ENCODE results near the gene SOST.

The SOST gene

DNA sequence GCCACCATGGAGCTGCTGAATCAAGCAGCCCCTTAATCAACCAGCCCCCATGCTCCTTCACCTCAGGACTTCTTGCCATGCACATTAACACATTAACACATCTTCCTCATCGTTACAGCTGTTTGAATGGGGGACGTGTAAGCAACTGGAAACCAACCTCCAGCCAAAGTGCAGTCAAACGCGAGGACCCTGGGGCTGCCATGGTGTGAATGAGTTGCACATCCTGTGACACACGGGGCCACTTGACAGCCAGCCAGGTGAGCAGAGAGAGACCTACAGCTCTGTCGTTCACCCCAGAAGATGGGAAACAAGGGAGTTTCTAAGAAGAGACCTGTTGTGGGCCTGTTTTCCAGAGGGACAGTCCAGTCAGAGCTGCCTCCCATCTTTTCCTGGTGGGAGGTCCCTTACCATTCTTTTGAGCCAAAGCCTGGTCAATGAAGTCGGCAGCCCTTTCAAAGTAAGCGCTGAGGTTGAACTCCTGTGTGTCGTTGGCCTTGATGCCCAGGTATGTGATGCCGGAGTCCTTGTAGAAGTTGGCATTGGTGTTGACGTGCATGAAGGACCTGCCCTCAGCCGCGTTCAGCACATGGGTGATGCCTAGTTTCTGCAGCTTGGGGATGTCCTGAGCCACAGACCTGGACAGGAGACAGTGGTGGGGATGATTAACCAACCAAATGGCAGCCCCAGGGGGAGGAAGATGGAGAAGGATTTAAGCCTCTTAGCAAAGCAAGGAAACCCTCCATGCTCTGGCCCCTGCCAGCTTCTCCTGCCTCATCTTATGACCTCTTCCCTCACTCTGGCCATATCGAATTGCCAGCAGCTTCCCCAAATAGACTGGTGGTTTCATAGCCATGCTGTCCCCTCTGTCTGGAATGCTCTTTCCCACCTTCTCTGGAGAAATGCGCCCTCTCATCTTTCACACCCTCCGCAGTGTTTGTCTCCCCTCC, 16.0 kb upstream of the SOST start:
- no peak for DNase-seq (ENCODE audit: low read depth in 2 of 2)

DNA sequence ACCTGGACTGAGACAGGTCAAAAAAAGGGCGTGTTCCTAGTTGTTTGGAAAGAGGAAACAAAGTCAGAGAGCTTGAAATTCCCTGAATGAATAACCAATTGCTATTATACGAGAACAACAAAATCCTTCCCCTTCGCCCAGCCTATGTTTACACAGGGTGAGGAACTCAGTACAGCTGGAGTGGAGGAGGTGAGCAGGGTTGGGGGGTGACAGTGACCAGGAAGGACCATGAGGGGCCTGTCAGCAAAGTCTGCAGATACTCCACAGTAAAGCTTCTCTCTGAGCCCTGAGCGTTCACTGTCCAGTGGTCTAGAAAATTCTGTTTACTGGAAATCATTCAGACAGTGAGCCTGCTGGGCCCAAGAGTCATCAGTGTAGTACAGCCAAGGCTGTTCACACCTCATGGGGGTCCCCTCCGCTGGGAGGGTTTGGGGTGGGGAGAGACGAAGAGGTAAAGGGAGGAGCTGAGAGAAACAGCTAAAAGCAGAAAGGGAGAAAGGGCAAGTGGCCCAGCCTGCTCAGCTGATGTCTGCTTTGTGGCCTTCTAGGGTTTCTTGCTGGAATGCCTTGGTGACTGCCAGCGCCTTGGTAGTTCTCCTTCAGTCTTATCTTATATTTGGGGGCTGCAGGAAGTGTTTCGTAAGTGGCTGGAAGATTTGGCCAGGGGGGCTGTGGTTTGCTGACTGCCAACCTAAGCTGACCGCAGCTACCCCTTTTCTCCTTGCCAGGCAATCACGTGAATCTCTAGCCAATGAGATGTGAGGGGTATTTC, 14.5 kb upstream of the SOST start:
- no peak for DNase-seq (ENCODE audit: low read depth in 2 of 2)

DNA sequence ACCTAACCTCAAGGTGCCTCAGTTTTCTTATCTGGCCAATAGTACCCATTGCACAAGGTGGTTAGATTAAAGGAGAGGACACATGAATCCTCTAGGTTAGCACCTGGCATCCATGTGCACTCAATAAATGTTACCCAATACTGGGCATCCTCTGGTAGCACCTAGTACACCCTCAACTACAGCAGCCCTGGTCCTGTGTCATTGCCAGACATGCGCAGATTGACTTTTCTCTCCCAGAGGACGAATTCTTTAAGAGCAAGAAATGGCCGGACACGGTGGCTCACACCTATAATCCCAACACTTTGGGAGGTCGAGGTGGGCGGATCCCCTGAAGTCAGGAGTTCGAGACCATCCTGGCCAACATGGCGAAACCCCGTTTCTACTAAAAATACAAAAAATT, 12.9 kb upstream of the SOST start:
- DNase-seq (ENCODE audit: low read depth in 2 of 2) = no peak

DNA sequence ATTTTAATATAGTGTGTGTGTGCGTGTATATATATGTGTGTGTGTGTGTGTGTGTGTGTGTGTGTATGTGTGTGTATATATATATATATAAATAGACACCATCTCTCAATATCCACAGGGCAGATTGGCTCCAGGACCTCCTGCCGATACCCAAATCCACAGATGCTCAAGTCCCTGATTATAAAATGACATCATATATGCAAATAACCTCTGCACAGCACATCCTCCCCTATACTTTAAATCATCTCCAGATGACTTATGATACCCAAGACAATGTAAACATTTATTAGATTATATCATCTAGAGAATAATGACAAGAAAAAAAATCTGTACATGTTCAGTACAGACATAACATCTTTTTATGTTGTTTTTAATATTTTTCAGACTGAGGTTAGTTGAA, 12.4 kb upstream of the SOST start:
- DNase-seq (ENCODE audit: low read depth in 2 of 2) = no peak

DNA sequence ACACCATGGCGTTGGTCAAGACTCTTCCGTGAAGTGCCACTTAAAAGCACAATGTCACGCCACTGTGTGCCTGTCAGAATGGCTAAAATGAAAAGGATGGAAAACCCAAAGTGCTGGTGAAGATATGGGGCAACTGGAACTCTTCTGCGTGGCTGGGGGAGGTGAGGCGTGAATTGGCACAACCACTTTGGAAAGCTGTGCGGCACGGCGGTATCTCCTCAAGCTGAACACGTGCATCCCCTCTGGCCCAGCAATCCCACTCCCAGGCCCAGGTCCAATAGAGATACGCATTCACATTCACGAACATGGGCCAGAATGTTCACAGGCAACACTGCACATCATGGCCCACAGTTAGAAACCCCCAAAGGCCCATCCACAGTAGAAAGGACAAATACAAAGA, 11.3 kb upstream of the SOST start:
- no peak for DNase-seq (ENCODE audit: low read depth in 2 of 2)

DNA sequence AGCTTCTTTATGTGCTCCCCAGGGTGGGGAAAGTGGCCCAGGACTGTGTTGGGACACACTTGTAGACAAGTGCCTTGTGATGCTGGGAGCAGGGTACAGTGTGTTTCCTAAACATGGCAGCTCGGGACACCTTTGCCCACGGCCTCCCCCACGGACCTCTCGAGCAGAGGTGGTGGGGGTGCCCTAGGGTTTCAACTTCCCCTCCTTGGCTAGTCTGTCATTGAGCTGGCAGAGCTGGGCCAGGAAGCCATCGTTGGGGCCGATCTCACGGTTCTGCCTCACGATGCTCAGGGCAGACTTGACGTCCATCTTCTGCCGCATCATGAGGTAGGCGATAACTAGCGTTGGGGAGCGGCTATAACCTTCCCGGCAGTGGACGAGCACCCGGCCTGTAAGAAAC, 10.8 kb upstream of the SOST start:
- no peak for DNase-seq (ENCODE audit: low read depth in 2 of 2)

DNA sequence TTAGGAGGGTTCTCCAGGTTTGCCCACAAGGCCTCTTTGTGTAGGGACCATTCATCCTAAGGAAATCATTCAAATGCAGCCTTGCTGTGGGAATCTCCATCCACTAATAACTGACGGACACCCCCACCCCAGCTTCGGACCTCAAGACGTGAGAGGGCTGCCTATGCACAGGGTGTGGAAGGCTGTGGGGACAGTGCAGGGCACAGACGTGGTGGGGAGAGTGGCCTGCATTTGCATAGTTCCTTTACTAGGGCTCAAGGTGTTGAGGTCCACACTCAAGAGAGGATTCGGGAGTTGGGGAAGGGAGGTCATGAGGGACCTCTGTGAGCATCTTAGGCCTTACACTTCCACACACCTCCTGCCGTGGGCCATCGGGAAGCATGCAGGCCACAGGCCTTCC, 10.4 kb upstream of the SOST start:
- DNase-seq (ENCODE audit: low read depth in 2 of 2) = no peak

DNA sequence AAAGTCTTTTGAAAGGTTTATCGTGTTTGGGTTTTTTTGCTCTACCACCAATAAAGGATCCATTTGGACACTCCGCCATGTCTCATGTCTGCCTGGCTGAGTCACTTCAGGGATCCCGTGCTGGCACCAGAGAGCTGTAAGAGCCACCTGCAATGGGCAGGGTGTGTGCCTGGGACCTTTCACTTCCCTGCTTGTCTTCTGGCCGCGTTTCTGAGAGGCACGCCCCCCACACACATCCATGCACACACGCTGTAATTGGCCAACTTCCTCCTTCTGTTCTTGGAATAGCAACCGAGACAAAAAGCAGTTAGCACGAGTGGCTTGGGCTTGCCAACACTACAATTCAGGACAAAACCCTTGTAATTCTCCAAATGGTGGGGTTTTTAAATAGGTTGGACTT, 9.8 kb upstream of the SOST start:
- no peak for DNase-seq (ENCODE audit: low read depth in 2 of 2)

DNA sequence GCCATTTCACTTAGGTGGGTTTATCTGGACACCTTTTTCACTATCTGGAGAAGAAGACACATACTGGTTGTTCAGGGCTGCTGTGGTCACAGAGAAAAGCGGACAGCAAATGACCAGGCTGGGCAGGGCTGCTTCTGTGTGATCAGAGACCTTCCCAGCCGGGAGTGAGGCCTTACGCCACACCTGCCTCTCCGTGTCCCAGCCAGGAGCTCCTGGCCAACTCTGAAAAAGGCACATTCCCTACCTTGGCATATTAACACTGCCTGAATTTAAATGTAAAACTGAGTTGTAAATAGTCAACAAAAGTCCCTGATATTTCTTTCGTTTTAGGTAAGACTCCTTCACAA, 9.1 kb upstream of the SOST start:
- DNase-seq (ENCODE audit: low read depth in 2 of 2) = no peak

DNA sequence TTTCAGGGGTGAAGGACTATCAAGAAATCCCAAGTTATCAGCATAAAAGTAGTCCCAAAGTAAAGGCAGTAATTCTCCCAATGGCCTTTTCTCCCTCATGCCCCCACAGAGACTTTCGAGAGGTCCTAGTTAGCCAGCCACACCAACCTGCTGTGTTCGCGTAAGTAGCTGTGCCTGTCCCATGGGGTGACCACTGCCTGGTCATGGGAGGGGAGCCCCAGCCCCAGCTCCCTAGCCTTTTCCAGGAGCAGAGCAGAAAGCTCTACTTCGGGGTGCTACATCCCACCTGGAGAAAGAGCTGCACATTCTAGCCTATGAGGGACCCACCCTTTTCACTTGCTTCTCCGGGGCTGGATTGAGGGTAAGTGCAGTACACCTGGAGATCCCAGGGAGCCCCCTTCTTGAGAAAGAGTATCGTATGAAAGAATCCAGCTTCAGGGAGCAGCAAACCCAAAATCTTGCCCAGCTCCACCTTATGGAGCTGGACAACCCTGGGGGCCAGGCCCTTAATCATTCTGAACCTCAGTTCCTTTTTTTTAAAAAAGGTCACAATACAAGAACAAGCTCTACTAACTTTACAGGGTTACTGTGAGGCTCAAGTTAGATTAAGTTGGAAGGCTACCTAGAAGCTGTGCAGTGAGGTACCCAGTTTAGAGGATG, 8.6 kb upstream of the SOST start:
- DNase-seq (ENCODE audit: low read depth in 2 of 2) = no peak

DNA sequence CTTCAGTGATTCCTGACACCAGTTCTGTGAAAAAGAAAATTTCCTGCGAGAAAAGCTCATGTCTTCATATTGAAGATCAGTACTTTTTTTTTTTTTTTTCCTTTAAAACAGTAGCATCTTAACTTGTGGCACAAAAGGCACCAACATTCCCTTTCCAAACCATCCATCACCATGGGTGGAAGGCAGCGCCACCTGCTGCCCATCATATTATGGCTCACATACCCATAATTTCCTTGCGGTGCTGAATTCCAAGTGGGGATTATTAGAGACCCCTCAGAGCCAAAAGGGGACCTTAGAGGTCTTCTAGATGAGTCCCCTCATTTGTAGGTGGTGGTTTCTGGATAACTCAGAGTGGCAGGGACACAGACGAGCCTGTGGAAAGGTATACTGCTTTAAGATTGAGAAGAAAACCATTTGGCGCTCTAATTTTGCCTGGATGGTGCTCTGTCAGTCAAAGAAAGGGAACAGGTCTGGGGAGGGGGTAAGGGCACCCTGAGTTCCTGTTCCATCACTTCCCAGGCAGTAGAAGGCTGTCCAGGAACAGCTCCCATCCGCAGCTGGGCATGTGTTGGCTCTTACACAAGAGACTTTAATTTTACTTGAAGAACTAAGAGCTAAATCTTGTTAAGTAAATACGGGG, 7.9 kb upstream of the SOST start:
- no peak for DNase-seq (ENCODE audit: low read depth in 2 of 2)

DNA sequence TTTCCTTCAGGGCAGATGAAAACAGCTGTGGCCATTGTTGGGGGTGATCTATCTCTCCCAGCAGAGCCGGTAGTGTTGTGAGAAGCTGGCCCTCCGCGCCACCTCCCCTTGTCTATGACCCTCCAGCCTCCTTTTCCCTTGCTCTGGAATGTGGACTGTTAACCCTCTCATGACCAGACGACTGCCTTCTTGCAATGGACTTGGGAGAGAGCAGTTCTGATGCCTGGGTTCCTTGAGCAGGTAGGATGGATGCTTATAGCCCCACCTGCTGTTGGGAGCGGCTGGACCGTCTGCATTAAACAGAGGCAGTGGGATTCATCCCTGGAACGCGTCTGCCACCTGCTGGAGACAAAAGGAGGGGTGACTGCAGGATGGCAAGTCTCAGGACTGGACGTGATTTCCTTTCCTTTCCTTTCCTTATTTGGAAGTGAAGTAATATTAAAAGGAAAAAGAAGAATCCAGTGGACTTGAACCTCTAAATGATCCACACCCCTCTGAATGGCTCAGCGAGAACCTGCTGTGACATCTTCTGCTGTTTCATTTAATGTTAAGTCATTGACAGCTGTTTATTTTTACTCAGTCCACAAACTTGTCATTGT, 1.8 kb upstream of the SOST start:
- DNase-seq (ENCODE audit: low read depth in 2 of 2) = peak; percentile 70 to 79

DNA sequence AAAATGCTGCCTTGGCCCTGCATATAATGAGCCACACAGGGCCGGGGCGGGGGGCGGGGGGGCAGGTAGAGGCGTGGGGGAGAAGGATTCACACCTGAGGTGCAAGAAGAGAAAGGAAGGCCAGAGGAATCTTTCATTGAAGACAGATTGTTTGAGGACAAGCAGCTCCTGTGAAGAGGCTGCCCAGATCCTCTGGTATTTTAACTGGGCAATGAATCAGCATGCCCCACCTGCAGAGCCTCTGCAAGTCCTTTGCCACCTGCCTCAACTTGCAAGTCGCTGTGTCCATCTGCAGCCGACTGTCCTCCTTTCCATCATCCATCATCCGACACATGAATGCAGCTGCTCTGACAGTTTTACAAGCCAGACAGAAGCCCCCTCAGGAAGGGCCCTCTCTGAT, 1.2 kb upstream of the SOST start:
- no peak for DNase-seq (ENCODE audit: low read depth in 2 of 2)

DNA sequence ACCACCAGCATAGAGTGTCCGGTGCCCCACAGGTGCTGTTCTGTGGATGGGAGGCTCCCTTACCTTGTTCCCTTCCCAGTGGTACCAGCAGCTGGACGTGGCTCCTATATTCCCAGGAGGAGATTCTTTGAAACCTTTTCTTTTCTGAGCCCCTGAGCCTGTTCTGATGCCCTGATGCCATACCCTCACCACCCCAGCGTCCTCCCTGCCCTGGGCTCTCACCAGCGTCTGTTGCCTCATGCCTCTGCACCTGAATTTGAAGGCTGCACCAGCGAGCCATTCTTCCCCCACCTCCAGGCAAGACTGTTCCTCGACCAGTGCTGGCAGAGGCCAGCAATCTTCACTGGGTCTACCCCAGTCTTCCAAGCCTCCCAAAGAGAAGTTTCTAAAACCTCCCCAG, 505 bp downstream of the SOST start:
- no peak for DNase-seq (ENCODE audit: low read depth in 2 of 2)

DNA sequence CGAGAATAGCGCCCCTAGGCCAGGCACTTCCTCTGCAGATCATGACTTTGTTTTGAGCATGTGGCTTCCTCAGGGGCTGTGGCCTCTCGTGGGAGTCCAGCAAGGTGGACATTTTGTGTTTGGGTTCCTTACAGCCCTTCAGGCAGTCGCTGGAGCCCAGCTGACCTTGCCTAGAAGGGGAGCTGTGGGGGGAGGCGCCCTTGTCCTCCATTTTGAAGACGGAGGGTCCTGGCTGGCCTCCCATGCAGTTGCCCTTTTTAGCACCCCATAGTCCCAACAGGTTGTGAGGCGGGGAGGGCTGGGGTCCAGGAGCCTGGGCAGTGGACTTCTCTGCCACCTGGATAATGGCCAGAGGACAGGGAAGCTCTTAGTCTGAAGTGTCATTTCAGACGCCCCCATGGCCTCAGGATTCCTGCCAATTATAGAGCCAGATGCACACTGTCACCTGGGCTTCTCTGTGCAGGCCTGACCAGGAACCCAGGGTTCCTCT, 1.4 kb downstream of the SOST start:
- no peak for DNase-seq (ENCODE audit: low read depth in 2 of 2)

DNA sequence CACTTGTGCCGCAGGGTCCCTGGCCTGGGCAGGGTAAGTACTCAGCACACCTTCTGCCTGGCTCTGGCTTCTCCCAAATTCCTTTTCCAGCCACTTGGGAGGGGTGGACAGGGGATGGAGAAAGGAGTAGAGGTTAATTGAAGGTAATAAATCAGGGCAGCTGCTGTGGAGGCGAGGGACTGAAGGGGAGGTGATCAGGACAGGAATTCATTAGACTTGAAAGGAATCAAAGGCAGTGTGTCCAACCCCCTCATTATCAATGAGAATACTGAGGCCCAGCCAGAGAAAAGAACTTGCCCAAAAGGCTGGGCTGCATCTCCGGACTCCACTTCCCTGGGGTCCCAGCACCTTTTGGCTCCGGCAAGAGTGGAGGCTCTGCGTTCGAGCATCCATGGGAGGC, 2.4 kb downstream of the SOST start:
- no peak for DNase-seq (ENCODE audit: low read depth in 2 of 2)

DNA sequence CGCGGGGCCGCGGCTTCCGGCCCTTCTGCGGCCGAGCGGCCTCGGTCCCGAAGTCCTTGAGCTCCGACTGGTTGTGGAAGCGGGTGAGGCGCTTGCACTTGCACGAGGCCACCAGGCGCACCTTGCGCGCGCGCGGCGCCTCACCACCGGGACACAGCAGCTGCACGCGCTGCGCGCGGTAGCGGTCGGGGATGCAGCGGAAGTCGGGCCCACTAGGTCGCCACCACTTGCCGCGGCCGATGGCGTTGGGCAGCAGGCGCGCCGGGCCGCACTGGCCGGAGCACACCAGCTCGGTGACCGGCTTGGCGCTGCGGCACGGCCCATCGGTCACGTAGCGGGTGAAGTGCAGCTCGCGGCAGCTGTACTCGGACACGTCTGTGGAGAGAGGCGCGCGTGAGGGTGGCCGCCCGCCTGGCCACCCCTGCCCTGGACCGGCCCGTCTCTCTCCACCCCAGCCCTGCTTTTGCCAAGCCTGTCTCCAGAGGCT, 3.2 kb downstream of the SOST start:
- DNase-seq (ENCODE audit: low read depth in 2 of 2) = peak in 1 of 2 donors; percentile 15

DNA sequence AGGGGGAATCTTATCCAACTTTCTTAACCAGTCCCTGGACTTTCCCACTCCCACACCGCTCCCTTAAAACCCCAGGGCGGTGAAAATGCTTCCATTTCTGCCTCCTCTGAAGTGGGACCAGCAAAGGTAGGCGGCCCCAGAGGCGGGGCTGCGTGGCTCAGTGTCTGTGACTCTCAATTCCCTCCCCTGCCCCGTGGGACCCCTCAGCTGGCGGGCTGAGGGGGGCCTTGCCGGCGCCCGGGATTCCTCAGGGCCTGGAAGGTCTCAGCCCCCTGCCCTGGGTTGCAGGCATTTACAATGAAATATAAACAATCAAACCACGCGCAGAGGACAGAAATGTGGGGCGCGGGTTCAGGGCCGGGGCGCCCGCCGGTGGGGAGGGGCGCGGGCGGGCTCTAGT, 3.6 kb downstream of the SOST start:
- no peak for DNase-seq (ENCODE audit: low read depth in 2 of 2)

DNA sequence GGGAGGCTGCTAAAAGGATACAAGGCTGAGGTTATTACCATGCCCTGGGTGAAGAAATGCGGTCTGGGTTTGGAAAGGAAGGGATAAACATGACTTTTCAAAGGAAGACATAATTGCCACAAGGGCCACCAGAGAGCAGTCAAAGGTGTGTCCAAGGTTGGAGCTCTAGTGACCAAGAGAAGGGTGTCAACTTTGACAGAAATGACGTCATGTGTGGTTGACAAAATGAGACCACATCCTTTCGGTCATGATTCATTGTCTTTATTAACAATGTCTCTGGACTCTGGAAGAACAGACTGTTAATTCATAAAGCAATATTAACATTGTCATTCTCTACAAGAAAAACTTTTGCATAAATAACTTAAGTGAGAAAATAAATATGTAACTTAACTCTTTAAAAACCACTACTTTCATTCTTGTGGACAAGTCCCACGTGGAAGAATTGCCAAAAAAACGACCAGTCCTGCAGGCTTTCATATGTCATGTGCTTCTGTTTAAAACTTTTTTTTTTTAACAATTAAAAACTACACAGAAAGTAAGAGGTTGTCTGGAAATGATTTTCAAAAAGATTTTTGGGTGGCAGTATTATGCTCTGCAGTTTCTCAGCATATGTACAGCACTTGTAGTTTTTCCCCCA, 5.0 kb downstream of the SOST start:
- DNase-seq (ENCODE audit: low read depth in 2 of 2) = no peak

DNA sequence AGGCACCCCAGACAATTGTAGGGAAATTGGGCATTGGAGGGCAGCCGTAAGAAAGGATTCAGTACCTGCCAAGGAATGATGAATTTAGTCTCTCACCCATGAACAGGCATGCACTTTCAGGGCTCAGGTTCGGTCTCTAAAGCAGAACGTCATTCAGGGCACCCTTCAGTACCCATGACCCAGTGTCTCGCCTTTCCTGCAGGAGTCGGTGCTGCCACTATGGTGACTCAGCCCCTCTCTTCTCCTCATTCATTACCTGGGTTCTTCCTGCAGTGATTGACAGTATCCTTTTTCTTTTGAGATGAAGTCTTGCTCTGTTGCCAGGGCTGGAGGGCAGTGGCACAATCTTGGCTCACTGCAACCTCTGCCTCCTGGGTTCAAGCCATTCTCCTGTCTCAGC, 8.4 kb downstream of the SOST start:
- no peak for DNase-seq (ENCODE audit: low read depth in 2 of 2)

DNA sequence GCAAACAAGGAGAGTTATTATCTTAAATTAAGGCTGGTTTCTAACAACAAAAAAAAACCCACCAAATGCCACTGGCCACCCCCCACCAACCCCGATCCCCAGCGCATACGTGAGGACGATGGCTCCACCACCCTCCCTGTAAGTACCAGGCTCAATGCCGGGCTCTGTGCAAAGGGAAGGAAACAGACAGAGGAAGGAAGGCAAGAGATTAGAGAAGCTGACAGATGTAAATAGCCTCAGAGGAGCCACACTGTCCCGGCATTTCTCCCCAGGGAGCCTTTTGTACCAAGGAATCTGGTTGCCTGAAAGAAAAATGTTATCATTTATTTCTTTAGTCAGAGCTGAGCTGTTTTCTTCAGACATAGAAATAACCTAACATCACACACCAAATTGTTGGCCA, 13.1 kb downstream of the SOST start:
- DNase-seq (ENCODE audit: low read depth in 2 of 2) = no peak
